ENCODE results near the gene DELE1.

The DELE1 gene

GRCh38 chr5:141929398-141930058 is 5.9 kb downstream of the DELE1 start:
- TF ChIP-seq CTCF (IDR thresholded peaks at IDR 0.05; ENCODE audit: low read depth, low read length), result no peak

GRCh38 chr5:141931694-141932093 is 8.0 kb downstream of the DELE1 start:
- no peak for DNase-seq (ENCODE audit: extremely low read depth, low read depth)
- TF ChIP-seq CTCF (IDR thresholded peaks at IDR 0.05; ENCODE audit: low read depth, low read length), result no peak

More at GRCh38 chr5:141929398-141930058, 5.9 kb downstream of the DELE1 start:
- DNase-seq (ENCODE audit: extremely low read depth, low read depth), result no peak

- no peak for DNase-seq (ENCODE audit: extremely low read depth, low read depth)
- TF ChIP-seq CTCF (IDR thresholded peaks at IDR 0.05; ENCODE audit: low read depth, low read length), result no peak
These were observed 9.5 kb downstream of the DELE1 start for GRCh38 chr5:141933151-141933550.

- no peak for TF ChIP-seq CTCF (IDR thresholded peaks at IDR 0.05; ENCODE audit: low read depth, low read length)
- DNase-seq (ENCODE audit: extremely low read depth, low read depth), result no peak
These were observed 10.6 kb downstream of the DELE1 start for GRCh38 chr5:141934099-141934844.

GRCh38 chr5:141935538-141935937 is 11.9 kb downstream of the DELE1 start:
- no peak for TF ChIP-seq CTCF (IDR thresholded peaks at IDR 0.05; ENCODE audit: low read depth, low read length)

GRCh38 chr5:141940695-141941271 is 17.1 kb downstream of the DELE1 start:
- no peak for DNase-seq (ENCODE audit: extremely low read depth, low read depth)
- peak; percentile 23 for TF ChIP-seq CTCF (IDR thresholded peaks at IDR 0.05; ENCODE audit: low read depth, low read length)

More at GRCh38 chr5:141935538-141935937, 11.9 kb downstream of the DELE1 start:
- DNase-seq (ENCODE audit: extremely low read depth, low read depth), result no peak

- TF ChIP-seq CTCF (IDR thresholded peaks at IDR 0.05; ENCODE audit: low read depth, low read length), result no peak
- no peak for DNase-seq (ENCODE audit: extremely low read depth, low read depth)
These were observed 17.6 kb downstream of the DELE1 start for GRCh38 chr5:141941307-141941706.
